Activated CD4-positive, alpha-beta T cell treated with anti-CD3 and anti-CD28 coated beads, Interleukin-2, amount 10 ng/mL, durations not matched to agents 7 days and 5 days (primary cell): ENCODE data around the gene PSMB10. TPM values are rescaled to one million over a fixed set of nuclear protein-coding genes. Genes with fewer than 3 reads are reported as not detected.

Experiments
- CTCF ChIA-PET: fragments of 350-600 bp; sonication (Branson Sonifier 250); formaldehyde crosslinking; loops from one replicate; lab custom pipeline; 2021; ENCODE audit warnings: antibody characterized with exemption; lab: Charles Lee
- POLR2A ChIA-PET: fragments of 350-600 bp; sonication (Branson Sonifier 250); formaldehyde crosslinking; loops from one replicate; lab custom pipeline; 2021; ENCODE audit warnings: antibody characterized with exemption; lab: Charles Lee
- DNase-seq: peaks from one replicate; pipeline ENCODE4 v3.0.0-alpha.2; 2020
- H3K27ac Mint-ChIP-seq: one replicate; pipeline ENCODE4 v1.8.0; 2021; ENCODE audit warnings: mild to moderate bottlenecking, moderate library complexity, mixed read lengths
- H3K27me3 Mint-ChIP-seq: one replicate; pipeline ENCODE4 v1.8.0; 2021; ENCODE audit warnings: mixed read lengths
- H3K36me3 Mint-ChIP-seq: one replicate; pipeline ENCODE4 v1.8.0; 2021; ENCODE audit warnings: low read depth, mixed read lengths
- H3K4me1 Mint-ChIP-seq: one replicate; pipeline ENCODE4 v1.8.0; 2021; ENCODE audit warnings: mixed read lengths
- H3K4me3 Mint-ChIP-seq: one replicate; pipeline ENCODE4 v1.8.0; 2021; ENCODE audit warnings: mild to moderate bottlenecking, moderate library complexity, mixed read lengths
- H3K9me3 Mint-ChIP-seq: one replicate; pipeline ENCODE4 v1.8.0; 2021; ENCODE audit warnings: mixed read lengths
- total RNA-seq, 2 experiments: library from RNA; stranded (reverse); gene quantifications; one replicate each; pipeline ENCODE4 v1.2.3, GENCODE V29; 2021

PSMB10 gene
- total RNA-seq, 2 experiments from 2014 or later = 214 to 288 TPM

- no peaks in the 10 kb centered on the region for H3K27me3 Mint-ChIP-seq
- no peak for DNase-seq
- no peaks in the 10 kb centered on the region for H3K9me3 Mint-ChIP-seq
- no peak overlapping the region for H3K4me3 Mint-ChIP-seq
- H3K4me1 Mint-ChIP-seq = peaks cover under 1% of the 10 kb centered on the region
- CTCF ChIA-PET = interaction anchor here (0.7 to 3.7 kb wide), 10 partner anchors 9 to 406 kb away, joined by 3 to 13 read pairs (median 4); no protein-coding TSS in a partner anchor
- H3K36me3 Mint-ChIP-seq = peaks cover 14% of the 10 kb centered on the region
- H3K27ac Mint-ChIP-seq = no peak overlapping the region
- POLR2A ChIA-PET = no interaction called here
Measured at GRCh38 chr16:67927131-67927941, 9.3 kb downstream of the PSMB10 start.

DNA sequence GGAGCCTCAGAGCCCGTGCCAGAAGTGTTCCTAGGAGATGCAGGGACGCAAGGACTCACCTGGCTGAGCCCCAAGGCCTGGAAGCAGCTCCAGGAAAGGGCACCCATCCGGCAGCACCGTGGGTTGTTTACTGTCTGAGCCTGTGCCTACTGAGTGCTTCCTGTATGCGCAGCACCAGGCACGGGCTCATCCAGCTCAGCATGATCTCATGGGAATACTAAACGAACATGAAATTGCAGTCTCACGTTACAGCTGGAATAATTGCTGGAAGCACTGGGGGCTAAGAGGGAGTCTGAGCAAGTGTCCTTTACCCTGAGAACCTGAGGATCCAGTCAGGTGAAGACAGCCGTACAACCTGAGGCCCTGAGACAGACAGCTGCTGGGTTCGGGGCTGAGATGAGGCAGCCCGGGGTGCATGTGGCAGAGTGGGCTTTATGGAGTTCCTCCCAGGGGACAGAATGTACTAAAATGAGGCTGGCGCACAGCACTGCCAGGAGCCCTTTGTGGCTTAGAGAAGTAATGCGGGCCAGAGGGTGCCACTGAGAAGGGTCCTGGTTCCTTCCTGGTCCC, 10.4 kb downstream of the PSMB10 start:
- Mint-ChIP-seq H3K27me3 (no peaks in the 10 kb centered on the region), H3K4me1 (peaks cover 6% of the 10 kb centered on the region), H3K9me3 (no peaks in the 10 kb centered on the region), H3K4me3 (no peak overlapping the region), H3K36me3 (peaks cover 9% of the 10 kb centered on the region), H3K27ac (no peak overlapping the region)
- ChIA-PET POLR2A (no interaction called here), CTCF (interaction anchor here (0.5 to 3.7 kb wide), 4 partner anchors 39 to 110 kb away, joined by 3 to 13 read pairs (median 4); no protein-coding TSS in a partner anchor)
- DNase-seq = no peak

- no peaks in the 10 kb centered on the region for H3K9me3 Mint-ChIP-seq
- H3K4me3 Mint-ChIP-seq = no peak overlapping the region
- peaks cover 4% of the 10 kb centered on the region for H3K36me3 Mint-ChIP-seq
- POLR2A ChIA-PET = interaction anchor here (0.7 kb wide), 1 partner anchor 105 kb away, joined by 3 read pairs; no protein-coding TSS in a partner anchor
- peaks cover 6% of the 10 kb centered on the region for H3K4me1 Mint-ChIP-seq
- peak overlapping the region; percentile 19 for H3K27ac Mint-ChIP-seq
- no peak for DNase-seq
- CTCF ChIA-PET = interaction anchor here (0.6 to 3.7 kb wide), 11 partner anchors 10 to 115 kb away, joined by 3 to 13 read pairs (median 4); partner anchors contain the start of genes NRN1L and PSKH1
- H3K27me3 Mint-ChIP-seq = no peaks in the 10 kb centered on the region
Measured at GRCh38 chr16:67924140-67924906, 12.3 kb downstream of the PSMB10 start.

DNA sequence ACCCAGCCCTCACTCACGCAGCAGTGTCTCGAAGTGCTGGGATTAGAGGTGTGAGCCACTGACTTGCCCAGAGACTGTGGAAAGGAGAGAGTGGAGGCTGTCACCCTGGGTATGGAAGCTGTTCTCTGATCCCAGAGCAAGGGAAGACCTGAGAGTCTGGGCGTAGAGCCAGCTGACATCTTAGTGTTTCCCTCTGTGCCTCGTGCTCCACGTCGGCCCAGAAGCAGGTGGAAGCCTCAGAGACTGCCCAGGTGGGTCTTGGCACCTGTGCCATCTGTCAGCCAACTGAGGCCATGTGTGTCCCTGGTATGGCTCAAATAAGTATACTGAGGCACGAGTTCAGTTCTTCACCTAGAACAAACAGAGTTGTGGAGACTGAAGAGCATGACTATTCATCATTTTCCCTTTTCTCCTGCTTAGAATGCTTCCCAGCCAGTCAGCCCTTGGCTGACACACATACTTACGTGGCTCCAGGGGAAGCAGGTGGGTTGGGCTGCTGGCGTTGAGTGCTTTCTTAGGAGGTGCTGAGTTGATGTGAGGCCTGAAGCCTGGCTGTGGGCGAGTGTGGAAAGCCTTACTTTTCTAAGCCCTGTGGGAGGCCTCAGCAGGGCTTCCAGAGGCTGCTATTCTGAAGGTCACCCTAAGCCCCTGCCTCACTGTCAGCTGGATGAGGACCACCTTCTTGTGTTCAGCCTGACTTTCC, 13.1 kb downstream of the PSMB10 start:
- Mint-ChIP-seq H3K4me3 (no peak overlapping the region), H3K9me3 (no peaks in the 10 kb centered on the region), H3K27me3 (no peaks in the 10 kb centered on the region), H3K4me1 (peaks cover 6% of the 10 kb centered on the region), H3K36me3 (peaks cover 3% of the 10 kb centered on the region), H3K27ac (no peak overlapping the region)
- CTCF ChIA-PET = interaction anchor here (1.0 to 1.4 kb wide), 4 partner anchors 11 to 40 kb away, joined by 3 to 11 read pairs (median 4); partner anchors contain the start of genes NRN1L and PSKH1
- POLR2A ChIA-PET = no interaction called here
- no peak for DNase-seq

GRCh38 chr16:67922740-67923139, 13.9 kb downstream of the PSMB10 start:
- no peaks in the 10 kb centered on the region for H3K27me3 Mint-ChIP-seq
- peaks cover 9% of the 10 kb centered on the region for H3K4me1 Mint-ChIP-seq
- no peak for DNase-seq
- POLR2A ChIA-PET = no interaction called here
- H3K27ac Mint-ChIP-seq = peak overlapping the region; percentile 65
- CTCF ChIA-PET = interaction anchor here (0.6 to 1.0 kb wide), 2 partner anchors 39 to 98 kb away, joined by 3 to 4 read pairs; no protein-coding TSS in a partner anchor
- H3K36me3 Mint-ChIP-seq = no peaks in the 10 kb centered on the region
- H3K9me3 Mint-ChIP-seq = no peaks in the 10 kb centered on the region
- no peak overlapping the region for H3K4me3 Mint-ChIP-seq

GRCh38 chr16:67922221-67922620, 14.4 kb downstream of the PSMB10 start:
- no peaks in the 10 kb centered on the region for H3K36me3 Mint-ChIP-seq
- CTCF ChIA-PET = interaction anchor here (0.6 to 1.0 kb wide), 3 partner anchors 39 to 106 kb away, joined by 3 to 4 read pairs (median 4); no protein-coding TSS in a partner anchor
- no peak overlapping the region for H3K4me3 Mint-ChIP-seq
- no peak for DNase-seq
- H3K9me3 Mint-ChIP-seq = no peaks in the 10 kb centered on the region
- peak overlapping the region; percentile 65 for H3K27ac Mint-ChIP-seq
- no peaks in the 10 kb centered on the region for H3K27me3 Mint-ChIP-seq
- H3K4me1 Mint-ChIP-seq = peaks cover 14% of the 10 kb centered on the region
- POLR2A ChIA-PET = no interaction called here

- Mint-ChIP-seq H3K4me1 (peaks cover 24% of the 10 kb centered on the region), H3K9me3 (no peaks in the 10 kb centered on the region), H3K4me3 (no peak overlapping the region), H3K27ac (no peak overlapping the region), H3K27me3 (no peaks in the 10 kb centered on the region), H3K36me3 (no peaks in the 10 kb centered on the region)
- DNase-seq = no peak
- ChIA-PET CTCF (interaction anchor here (0.5 to 3.3 kb wide), 9 partner anchors 9 to 150 kb away, joined by 3 to 12 read pairs (median 3); no protein-coding TSS in a partner anchor), POLR2A (no interaction called here)
Measured at GRCh38 chr16:67919622-67920221, 16.9 kb downstream of the PSMB10 start.

GRCh38 chr16:67917852-67918236, 18.8 kb downstream of the PSMB10 start:
- no peak overlapping the region for H3K4me3 Mint-ChIP-seq
- ChIA-PET POLR2A (no interaction called here), CTCF (interaction anchor here (0.8 to 3.3 kb wide), 7 partner anchors 10 to 397 kb away, joined by 3 to 12 read pairs (median 5); partner anchors contain the start of gene CTRL)
- peaks cover 2% of the 10 kb centered on the region for H3K36me3 Mint-ChIP-seq
- peaks cover 24% of the 10 kb centered on the region for H3K4me1 Mint-ChIP-seq
- H3K27ac Mint-ChIP-seq = peak overlapping the region; percentile 1
- no peak for DNase-seq
- H3K9me3 Mint-ChIP-seq = no peaks in the 10 kb centered on the region
- H3K27me3 Mint-ChIP-seq = no peaks in the 10 kb centered on the region

DNA sequence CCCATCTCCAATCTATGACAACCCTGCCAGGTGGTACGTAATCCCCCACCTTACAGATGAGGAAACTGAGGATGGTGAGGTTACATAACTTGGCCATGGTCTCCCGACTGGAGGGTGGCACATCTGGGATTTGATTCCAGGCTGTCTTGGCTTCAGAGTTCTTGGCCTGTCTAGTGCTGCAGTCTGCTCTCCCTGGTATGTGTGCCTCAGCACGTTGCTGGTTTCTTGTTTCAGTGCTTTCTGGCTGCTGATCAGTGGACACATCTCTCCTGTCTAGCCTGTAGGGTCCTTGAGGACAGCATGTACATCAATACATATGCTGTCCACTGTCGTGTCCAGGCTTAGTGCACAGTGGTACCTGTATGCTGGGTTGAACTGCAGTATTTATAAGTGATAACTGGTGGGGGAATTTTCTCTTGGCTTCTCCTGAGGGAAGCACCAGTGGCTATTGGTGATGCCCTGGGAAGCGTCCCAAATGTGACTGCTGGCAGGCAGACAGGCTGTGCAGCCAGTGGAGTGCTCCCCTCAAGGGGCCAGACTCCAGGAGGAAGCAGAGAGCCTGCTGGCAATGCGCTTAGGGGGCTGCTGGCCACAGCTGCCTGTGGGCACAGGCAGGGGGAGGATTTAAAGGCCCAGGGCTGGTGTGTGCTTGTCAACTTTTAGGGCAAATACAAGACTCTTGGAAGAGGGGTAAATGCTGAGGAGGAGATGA, 19.4 kb downstream of the PSMB10 start:
- POLR2A ChIA-PET = no interaction called here
- peak overlapping the region; percentile 1 for H3K27ac Mint-ChIP-seq
- H3K4me3 Mint-ChIP-seq = no peak overlapping the region
- DNase-seq = no peak
- peaks cover 24% of the 10 kb centered on the region for H3K4me1 Mint-ChIP-seq
- H3K36me3 Mint-ChIP-seq = peaks cover 2% of the 10 kb centered on the region
- no peaks in the 10 kb centered on the region for H3K9me3 Mint-ChIP-seq
- no peaks in the 10 kb centered on the region for H3K27me3 Mint-ChIP-seq
- CTCF ChIA-PET = interaction anchor here (0.8 to 1.6 kb wide), 9 partner anchors 10 to 396 kb away, joined by 3 to 9 read pairs (median 4); partner anchors contain the start of gene CTRL

- Mint-ChIP-seq H3K27me3 (no peaks in the 10 kb centered on the region), H3K4me3 (no peak overlapping the region), H3K9me3 (no peaks in the 10 kb centered on the region), H3K27ac (peak overlapping the region; percentile 26), H3K4me1 (peaks cover 19% of the 10 kb centered on the region), H3K36me3 (peaks cover 2% of the 10 kb centered on the region)
- POLR2A ChIA-PET = no interaction called here
- CTCF ChIA-PET = interaction anchor here (0.7 to 3.0 kb wide), 6 partner anchors 11 to 100 kb away, joined by 3 to 16 read pairs (median 4); no protein-coding TSS in a partner anchor
- DNase-seq = no peak
Measured at GRCh38 chr16:67915831-67916723, 20.6 kb downstream of the PSMB10 start.
